HG03469 (cell line): ENCODE results near the gene GPRIN2.
A peak's percentile ranks its signal among the peaks of the same experiment; 100 is the strongest.
"Not testable (repeated sequence)": the region's sequence is repeated elsewhere in the genome, so short reads cannot be mapped to it uniquely, and the experiment has no call there.

Source experiments
- ATAC-seq: cut with Tn5 transposase; IDR thresholded peaks from one replicate; pipeline ENCODE4 v1.9.1; 2021; ENCODE audit warnings: mild to moderate bottlenecking, moderate library complexity, moderate number of reproducible peaks; ENCODE audit not compliant: unreplicated experiment

The GPRIN2 gene

GRCh38 chr10:46570655-46571054 is 14.2 kb upstream of the GPRIN2 start:
- not testable (repeated sequence) for ATAC-seq

GRCh38 chr10:46567151-46567550 is 10.7 kb upstream of the GPRIN2 start:
- ATAC-seq: not testable (repeated sequence)

DNA sequence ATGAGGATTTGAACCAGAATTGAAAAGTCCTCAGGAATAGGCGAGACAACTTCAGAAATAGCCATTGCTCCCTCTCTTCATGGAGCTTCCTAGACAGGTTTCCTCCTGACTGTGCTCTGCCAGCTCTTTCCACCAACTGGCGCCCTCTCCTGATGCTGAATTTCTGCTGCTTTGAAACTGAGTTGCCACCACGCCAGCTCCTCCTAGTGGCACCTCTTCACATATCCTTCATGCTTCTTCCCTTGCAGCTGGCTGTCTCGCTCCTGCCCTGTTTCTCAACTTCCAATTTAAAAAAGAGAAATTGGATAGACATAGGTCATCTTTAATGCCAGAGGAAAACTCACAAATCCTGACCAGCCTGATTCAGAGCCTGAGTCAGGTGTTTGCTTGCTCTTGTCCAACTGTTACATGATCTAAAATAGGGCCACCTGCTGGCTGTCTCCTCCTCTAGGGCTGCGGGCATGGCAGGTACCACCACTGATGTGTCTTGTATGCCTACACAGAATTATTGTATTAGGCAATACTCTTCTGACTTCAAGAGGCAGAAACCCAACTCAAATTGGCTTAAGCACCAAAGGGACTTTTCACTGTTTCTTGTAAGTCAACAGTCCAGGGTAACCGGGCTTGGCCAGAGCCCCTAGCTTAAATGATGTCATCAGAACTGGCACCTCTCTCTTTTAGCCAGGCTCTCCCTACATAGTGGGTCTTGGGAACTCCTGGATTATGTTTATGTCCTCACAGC is 9.3 kb upstream of the GPRIN2 start:
- peak; percentile 44 for ATAC-seq

DNA sequence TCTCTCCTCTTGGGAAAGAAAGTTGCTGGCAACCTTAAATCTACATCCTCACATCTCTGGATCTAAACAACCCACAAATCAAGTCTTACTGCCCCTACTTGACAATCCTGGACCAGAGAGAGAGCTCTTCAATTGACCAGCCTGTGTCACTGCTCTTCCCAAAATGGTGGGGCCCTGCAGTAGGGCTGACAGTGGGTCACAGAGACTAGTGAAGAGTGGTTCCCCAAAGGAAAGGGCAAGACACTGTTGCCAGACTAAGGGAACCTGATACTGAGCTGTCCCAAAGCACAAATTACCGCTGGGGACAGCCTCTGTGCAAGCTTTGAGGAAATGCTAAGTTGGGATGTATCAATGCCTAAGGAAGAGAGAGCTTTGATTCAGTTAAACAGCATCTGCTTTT is 4.5 kb upstream of the GPRIN2 start:
- ATAC-seq: no peak

DNA sequence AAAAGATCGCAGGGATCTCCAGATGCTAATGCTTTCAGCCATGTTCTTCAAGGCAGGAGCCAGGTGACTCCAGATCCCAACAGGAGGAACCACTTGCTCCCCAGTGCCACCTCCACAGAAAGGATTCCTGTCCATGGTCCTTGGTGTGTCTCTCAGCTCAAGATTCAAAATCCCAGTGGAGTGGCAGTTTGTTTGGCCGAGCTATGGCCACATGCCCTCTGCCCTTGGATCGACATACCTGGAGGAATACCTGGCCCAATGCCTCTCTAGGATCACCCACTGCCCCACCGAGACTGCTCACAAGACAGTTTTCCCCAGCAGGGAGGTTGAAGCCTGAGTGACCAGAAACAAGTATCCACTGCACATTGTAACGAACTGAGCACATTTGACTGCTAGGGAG is 3.9 kb upstream of the GPRIN2 start:
- ATAC-seq: no peak

GRCh38 chr10:46559231-46559671 is 2.8 kb upstream of the GPRIN2 start:
- no peak for ATAC-seq

DNA sequence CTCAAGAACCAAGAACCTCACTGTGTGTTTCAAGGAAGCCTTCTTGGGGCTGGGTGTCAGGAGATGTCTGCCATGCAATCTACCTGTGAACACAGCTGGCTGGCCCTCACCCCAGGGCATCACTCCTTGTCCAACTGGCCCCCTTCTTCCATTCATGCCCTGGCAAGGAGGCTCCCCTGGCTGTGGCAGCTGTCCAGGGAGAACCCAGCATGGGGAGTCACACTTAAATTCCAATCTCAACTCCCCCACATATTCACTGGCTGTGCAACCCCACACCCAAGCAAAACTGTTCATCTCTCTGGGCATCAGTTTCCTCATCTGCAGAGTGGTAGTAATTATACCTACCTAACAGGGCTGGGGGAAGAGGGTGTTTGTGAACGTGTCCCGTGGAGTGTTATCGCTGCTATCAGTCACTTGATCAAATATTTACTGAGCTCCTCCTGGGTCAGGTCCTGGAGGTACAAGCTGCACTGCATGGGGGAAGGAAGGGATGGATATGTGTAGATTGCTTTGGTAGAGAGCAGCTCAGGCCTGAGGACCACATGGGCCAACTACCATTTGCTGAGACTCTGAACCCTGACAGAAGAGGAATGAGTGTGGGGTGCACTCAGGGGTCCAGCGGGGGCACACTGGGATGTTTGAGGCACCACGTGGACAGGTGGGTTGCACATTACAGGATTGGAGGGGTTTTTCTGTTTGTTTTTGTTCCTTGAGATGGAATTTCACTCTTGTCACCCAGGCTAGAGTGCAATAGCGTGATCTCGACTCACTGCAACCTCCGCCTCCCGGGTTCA is 2.1 kb upstream of the GPRIN2 start:
- no peak for ATAC-seq

DNA sequence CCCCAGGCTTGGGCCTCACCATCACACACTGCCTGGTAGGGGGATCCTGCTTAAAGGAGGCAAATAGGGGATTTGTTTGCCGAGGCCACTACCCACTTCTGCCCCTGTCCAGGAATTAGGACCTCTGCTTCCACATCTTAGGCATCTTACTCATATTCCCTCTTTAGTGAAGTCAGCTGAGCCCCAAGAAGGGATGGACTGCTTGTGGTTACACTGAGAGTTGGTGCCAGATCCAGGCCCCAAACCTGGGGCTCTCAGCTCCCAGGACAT is 1.6 kb upstream of the GPRIN2 start:
- no peak for ATAC-seq

DNA sequence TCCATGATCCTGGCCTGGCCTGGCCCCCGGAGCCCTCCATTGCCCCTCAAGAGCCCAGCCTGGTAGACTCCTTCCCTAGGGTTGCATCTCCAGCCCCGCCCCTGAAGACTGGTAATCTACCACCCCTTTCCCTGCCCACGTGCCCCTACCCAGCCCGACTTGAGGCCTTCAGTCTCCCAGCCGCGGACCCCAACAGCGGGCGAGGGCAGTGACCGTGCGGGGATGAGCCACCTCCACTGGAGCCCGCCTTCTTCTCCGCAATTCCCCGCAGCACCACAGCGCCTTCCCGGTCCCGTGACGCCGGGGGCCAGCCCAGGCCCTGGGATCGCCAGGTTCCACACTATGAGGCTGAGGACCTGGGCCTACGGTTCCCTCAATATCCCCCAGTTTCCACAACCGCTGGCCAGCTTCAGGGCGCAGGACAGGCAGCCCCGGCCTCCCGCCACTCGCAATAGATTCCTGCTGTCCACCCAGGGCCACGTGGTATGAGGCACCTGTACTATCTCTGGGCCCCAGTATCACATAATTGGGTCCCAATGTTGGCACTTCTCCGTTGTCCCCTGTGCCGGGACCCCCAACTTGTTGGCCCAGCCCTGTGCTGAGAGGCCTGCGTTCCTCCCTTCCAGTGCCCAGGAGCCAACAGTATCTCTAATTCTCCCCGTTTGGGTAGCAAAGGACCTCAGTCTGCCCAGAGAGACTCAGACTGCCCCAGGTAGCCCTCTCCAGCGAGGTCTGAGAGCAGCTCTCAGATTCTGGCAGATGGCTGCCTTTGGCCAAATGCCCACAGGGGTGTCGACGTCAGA is 1.1 kb upstream of the GPRIN2 start:
- no peak for ATAC-seq

- no peak for ATAC-seq
Observed at GRCh38 chr10:46555713-46556514, 544 bp downstream of the GPRIN2 start.

DNA sequence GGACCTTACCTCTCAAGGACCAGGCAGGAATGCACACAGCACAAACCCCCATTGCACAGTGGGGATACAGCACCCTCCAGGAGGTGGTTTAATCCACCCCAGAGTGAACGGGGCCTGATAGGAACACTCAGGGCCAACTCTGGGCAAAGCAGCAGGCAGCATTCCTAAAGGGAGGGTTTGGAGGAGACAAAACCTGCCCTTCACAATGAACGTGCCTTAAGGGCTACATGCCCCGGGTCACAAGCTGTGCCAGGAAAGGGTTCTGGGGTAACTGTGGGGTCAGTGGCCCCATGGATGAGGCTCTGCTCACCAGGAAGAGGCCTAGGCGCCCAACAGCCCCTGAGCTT is 1.1 kb downstream of the GPRIN2 start:
- no peak for ATAC-seq

- no peak for ATAC-seq
Observed at GRCh38 chr10:46554166-46554781, 2.2 kb downstream of the GPRIN2 start.

- no peak for ATAC-seq
Observed at GRCh38 chr10:46553238-46554049, 3.0 kb downstream of the GPRIN2 start.

DNA sequence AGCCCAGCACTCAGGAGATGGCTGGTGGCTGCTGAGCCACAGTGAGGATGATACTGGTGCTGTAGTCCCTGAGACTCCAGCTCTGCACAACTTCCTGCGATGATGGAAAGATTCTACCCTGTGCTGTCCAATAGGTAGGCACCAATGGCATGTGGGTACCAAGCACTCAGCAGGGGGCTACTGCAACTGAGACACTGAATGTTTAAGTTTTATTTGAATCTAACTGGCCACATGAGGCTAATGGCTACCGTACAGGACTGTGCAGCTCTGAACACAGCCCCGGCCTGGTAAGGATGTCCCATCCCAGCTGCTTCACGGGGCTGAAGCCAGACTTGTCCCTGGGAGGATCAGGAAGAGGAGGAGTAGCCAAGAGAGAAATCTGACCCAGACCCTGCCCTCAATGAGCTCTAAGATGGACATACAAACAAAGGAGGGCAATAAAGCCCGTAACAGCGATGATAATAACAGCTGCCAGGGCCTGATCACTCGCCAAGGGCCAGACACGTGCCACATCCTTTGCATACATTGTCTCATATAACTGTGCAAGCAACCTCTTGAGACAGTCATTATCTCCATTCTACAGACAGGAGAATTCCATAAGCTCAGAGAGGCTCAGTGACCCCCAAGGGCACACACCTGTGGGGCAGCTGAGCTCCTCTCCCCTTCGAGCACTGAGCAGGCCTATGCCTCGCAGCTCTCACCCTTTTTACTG is 3.8 kb downstream of the GPRIN2 start:
- ATAC-seq: no peak

DNA sequence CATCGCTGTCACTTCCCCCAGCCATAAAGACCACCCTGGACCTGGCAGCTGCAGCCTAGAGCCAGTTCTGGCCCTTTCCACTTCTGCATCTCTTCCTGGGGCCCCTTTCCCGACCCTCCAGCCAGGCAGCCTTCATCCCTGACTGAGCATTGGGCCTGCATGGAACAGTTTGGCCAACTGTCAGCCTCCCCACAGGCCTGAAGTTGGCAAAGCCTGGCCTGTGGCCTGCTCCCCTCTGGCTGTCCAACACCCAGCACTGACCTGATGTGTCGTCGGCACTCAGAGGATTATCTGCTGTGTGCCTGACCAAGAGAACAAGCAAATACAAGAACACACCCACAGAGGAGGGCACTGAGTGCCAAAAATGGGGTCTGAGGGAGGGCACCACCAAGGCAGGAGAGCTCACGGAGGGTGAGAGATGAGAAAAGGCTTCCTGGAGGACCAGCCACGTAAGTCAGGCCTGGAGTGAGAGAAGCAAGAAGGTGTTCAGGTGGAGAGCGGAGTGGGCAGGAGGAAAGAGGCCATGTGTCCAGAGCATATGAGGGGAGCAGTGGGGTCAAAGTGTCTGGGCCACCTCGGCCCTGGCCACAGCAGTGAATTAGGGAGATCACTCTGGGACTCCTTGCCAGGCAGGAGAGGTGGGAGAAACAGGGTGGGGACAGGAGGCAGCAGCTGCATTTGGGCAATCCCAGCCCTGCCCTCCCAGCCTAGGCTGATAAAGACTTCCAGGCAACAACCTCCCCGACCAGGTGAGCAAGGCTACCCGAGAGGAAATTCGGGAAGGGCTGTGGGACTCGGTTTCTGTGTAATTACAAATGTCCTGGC is 4.5 kb downstream of the GPRIN2 start:
- ATAC-seq: no peak

DNA sequence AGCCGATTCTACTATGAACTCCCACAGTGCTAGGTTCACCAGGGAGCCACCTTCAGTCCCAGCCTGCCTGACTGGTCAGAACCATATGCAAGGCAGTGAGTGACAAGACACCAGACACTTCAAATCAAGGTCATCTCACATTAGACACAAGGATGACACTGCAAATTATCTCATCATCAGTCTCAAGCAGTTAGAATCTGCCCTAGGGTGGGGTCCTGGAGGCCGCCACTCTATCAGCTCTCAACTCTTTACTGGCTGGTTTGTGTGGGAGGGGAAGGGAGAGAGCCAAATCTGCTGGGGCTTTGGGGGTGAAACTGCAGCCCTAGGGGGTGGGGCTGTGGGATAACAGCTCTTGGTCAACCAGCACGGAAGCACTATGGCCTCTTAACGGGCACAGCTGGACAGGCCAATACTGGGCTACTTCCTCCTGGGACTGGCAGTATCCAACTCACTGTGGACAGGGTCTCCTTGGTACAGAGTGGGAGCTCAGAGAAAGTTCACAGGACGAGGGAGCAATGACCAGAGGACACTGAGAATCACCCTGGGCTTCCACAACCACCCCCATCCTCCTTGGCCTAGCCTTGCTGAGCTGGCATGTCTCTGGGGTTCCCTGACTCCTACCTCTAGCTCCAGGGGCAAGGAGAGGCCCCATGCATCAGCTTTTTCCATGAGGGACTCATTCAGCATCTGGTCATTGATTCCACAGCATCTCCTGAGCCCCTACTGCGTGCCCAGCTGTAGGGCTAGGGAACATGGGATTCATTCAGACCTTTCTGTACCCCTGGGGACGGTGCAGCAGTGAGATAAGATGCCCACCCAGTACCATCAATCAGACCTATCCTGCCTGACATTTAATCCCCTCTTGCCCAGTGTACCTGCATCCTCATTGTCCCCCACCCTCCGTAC is 5.4 kb downstream of the GPRIN2 start:
- no peak for ATAC-seq

DNA sequence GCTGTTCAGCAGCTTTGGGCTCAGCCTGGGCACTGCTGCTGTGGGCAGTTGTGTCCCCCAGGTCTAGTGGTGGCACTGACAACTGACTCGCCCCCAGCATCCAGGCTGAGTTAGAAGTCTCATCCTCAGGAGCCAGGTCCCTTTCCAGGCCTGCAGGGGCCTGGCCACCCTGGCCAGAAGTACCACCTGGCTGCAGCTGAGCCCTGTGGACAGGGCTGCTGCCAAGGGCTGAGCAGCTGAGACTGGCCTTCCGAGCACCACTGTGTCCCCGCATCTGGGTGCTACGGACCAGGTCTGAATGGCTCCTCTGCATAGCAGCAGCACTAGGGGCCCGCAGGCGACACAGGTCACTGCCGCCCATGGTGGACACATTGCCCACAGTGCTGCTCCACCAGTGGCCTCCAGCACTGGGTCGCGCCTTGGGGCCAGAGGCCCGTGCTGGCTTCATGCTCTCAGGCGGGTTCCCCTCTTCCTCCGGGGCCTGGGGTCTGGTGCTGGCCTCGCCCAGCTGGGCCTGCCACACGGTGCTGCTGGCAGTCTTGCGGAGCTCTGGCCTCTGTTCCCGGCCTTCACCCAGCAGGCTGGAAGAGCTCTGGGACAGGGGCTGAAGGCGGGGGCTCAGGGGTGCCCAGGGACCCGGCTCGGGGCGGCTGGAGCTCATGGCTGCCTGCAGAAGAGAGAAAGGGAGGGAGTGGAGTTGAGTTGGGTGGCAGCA is 6.2 kb downstream of the GPRIN2 start:
- no peak for ATAC-seq
